Ramos (cell line): ENCODE results near the gene COPS6.

Experiments
- in situ Hi-C: fragments of 300-500 bp; cut with MboI; formaldehyde crosslinking; loops from one replicate; pipeline ENCODE4 v1.14.3; 2022; ENCODE audit warnings: low sequenced_read_pairs; ENCODE audit not compliant: unreplicated experiment

Gene COPS6

DNA sequence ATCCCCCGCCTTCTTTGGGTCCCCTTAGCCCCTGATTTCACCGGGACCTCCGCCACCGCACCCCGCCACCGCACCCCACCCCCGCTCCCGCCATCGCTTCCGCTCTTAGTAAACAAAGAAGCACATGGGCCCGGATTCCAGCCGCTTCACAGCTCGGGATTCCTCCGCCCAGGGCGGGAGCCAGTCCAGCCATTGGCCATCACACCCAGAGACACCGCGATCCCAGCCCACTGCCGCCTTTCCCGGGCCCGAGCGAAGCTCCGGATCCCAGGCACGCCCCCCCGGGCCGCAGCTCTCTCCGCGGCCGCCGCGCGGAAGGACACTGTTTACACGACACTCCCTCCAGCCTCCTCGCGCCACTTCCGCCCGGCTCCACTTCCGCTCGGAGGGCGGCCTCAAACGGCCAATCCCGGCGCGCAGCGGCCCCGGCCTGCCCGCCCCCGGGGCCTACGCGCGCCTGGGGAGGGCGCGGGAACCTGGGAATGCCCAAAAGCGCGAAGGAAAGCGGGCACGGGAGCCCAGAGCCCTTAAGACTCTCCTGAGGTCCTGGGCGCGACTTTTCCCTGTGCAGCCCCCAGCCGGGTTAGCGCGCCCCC lies 11.7 kb downstream of the COPS6 start:
- in situ Hi-C loops, result no loop called here

DNA sequence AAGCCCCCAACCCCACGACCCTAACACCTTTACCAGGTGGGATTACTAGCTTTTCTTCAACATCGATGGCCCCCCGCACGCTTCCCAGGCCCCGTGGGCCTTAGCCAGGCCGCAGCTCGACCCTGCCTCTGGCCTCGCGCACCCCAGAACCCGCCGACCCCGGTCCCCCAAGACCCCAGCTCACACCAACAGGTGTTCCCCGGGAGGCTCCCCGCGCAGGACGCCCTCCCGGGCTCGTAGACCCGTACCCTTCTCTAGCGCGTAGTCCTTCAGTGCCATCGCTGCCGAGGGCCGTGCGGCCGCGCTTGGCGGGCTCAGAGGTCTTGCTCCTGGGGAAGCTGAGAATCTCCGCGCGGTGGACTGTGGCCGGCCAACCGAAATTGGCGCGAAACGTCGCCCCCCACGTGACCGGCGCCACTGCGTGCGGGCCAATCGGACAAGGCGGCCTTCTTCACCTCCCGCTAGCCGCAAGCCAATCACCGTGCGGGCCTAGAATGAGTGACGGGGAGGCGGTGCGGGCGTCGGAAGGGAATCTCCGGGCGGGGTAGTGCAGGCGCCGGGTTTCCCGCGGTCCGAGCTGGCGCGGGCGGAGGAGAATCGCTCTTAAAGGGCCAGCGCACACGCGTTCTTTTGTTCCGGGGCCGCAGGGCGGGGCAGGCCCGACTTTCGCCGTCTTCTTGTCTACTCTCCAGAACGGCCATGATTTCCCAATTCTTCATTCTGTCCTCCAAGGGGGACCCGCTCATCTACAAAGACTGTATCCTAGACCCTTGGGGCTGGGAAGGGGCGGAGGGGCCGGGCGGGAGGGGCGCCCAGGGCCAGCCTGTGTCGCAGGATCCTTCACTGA lies 12.5 kb downstream of the COPS6 start, which contains the start of the genes AP4M1 and MCM7:
AP4M1 (plus strand) TSS at position 628 of the 847 bp plus-strand sequence; CDS start at position 700, 72 bp downstream.
MCM7 (minus strand) TSS at position 382 of the 847 bp plus-strand sequence; CDS start at position 279, 103 bp downstream.
- in situ Hi-C loops, result no loop called here

DNA sequence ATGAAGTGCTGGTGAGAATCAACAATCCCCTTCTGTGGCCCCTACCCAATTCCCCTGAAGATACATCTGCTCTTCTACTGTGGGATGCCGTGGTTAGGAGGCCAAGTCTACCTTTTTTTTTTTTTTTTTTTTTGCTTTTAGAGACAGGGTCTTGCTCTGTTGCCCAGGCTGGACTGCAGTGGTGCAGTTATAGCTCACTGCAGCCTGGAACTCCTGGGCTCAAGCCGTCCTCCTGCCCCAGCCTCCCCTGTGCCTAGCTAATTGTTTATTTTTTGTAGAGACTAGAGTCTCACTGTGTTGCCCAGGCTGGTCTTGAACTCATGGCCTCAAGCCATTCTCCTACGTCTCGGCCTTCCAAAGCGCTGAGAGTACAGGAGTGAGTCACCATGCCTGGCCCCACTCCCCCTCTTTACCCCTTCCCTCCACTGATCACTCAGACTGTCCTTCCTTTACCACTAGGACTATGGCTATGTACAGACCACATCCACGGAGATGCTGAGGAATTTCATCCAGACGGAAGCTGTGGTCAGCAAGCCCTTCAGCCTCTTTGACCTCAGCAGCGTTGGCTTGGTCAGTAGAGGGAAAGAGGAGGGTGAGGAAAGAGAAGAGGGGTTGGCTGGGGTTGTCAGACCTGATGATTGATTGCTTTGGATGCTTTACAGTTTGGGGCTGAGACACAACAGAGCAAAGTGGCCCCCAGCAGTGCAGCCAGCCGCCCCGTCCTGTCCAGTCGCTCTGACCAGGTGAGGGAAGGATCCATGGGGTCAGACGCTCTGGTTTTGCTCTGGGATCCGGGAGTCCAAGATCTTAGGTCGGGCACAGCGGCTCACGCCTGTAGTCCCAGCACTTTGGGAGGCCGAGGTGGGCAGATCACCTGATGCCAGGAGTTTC lies 14.4 kb downstream of the COPS6 start:
- in situ Hi-C loops, result no loop called here

DNA sequence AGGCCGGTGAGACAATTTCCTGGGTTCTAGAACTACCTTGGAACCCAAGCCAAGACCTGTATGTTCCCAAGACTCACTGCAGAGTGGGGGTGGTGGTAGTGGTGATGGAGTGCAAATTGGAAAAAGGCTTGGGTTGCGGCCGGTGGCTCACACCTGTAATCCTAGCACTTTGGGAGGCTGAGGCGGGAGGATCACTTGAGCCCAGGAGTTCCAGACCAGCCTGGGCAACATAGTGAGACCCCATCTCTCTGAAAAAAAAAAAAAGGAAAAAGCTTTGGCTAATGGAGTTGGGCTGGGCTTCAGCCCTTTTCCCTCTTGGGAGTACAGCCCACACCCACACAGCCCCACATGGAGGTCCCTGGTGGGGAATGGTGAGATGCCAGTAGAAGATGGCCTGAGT lies 16.8 kb downstream of the COPS6 start:
- in situ Hi-C loops, result no loop called here

DNA sequence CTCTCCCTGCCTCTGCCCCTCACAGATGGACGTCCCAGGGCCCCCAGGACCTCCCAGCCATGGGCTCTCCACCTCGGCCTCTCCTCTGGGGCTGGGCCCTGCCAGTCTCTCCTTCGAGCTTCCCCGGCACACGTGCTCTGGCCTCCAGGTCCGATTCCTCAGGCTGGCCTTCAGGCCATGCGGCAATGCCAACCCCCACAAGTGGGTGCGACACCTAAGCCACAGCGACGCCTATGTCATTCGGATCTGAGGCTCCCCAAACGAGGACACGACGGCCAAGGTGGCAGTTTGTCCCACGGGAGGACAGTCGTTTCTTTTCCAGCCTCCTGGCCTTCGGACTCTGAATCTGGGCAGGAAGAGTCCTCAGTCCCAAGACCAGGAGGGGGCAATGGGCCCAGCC lies 17.9 kb downstream of the COPS6 start:
- in situ Hi-C loops, result no loop called here

DNA sequence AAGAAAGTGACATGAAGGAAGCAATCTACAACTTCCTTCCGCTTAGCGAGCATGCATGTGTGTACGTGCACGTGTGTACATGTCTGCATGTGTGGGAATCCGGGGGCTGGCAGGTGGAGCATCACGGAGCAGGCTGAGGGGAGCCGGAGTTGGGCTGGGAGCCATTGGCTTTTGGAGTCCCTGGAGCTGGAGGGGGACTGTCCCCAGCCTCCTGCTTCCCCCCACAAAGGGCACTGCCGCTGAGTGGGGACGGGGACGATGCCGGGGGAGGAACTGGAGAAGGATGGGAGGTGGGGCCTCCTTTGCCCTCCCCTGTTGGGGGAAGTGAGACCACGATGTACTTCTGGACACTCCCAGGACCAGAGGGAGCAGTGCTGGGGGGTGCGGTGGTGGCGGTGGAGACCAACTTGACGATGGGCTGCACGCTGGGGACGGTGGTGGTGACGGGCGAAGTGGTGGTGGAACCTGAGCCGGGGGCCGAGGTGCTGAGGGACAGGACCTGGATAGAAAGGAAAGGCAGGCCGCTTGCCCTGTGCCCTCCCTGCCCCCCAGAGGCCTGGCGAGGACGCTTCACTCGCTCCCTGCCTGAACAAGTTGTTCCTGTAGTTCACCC lies 18.5 kb downstream of the COPS6 start:
- in situ Hi-C loops, result no loop called here

DNA sequence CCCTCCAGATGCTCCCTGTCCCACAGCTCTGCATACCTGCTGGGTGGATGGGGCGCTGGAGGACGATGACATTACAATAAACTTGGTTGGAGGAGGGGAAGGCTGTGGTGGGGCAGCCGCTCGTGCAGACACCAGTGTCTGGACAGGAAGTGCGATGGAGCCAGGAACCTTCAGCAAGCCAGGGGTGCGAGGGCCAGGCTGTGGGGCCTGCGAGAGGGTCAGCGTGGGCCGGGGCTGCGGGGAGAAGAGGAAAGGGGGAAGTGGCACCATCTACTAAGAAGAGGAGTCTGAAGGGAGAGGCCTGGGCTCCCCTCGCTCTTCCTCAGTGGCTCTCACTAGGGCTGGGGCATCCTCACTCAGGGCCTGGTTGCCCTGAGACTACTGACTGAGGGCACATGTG lies 19.1 kb downstream of the COPS6 start:
- in situ Hi-C loops, result no loop called here

DNA sequence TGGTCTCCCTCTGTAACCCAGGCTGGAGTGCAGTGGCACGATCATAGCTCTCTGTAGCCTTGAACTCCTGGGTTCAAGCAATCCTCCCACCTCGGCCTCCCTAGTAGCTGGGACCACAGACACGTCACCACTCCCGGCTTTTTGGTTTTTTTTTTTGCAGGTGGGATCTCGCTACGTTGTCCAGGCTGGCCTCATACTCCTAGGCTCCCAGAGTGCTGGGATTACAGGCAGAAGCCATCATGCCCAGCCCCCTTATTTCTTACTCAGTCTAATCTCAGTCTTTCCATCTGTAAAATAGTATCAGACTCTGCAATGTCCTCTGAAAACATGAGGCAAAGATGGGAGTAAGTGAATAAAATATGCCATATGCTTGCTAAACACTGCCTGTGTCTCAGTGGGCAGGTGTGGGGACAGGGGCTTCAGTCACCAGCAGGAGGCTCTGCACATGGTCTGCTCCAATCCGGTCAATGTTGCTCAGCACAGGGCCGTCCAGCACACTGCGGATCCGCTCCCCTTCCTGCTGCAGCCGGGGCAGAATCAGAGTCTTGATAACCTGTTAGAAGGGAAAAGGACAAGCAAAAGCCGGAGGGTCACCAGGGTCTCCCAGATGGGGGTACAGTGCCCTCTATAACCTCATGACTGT lies 20.9 kb downstream of the COPS6 start:
- in situ Hi-C loops, result no loop called here

DNA sequence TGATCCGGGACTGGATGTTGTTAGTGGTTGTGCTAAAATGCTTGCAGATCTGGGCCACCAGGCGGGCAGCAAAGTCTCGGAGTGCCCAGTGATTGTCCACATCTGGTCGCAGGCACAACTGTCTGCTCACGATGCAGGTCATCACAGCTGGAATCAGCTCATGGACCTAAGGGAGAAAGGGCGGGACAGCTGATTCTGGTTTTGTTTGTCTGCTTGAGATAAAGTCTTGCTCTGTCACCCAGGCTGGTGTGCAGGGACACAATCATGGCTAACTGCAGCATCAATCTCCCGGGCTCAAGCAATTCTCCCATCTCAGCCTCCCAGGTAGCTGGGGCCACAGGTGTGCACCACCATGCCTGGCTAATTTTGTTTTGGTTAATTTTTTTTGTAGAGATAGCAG lies 22.4 kb downstream of the COPS6 start:
- in situ Hi-C loops, result no loop called here

DNA sequence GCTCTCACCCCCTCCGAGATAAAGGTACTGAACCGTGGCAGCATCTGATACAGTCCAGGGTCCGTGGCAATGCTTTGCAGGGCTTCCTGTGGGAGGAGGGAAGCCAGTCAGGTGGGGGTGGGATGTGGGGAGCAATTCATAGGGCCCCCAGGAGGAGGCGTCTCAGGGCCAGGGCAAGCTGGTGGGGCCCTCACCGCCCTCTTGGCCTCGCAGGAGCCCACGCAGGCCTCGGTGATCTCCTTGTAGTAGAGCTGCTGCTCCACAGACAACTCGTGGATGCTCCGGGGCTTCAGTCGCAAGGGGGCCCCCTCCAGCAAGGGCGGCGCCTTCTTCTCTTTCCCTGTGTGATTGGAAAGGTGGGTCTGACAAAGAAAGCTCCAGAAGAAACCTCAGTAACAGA lies 23.1 kb downstream of the COPS6 start:
- in situ Hi-C loops, result no loop called here

DNA sequence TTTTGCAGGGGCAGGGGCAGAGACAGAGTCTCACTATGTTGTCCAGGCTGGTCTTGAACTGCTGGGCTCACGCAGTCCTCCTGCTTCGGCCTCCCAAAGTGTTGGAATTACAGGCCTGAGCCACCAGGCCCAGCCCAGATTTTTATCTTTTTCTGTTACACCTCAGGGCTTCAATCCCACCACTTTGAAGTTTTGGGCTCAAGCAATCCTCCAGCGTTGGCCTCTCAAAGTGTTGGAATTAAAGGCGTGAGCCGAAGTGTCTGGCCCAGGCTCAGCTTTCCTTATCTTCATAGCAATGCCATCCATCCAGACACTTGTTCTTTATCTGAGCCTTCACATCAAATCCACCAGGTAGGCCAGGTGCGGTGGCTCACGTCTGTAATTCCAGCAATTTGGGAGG lies 26.3 kb downstream of the COPS6 start:
- in situ Hi-C loops, result no loop called here

DNA sequence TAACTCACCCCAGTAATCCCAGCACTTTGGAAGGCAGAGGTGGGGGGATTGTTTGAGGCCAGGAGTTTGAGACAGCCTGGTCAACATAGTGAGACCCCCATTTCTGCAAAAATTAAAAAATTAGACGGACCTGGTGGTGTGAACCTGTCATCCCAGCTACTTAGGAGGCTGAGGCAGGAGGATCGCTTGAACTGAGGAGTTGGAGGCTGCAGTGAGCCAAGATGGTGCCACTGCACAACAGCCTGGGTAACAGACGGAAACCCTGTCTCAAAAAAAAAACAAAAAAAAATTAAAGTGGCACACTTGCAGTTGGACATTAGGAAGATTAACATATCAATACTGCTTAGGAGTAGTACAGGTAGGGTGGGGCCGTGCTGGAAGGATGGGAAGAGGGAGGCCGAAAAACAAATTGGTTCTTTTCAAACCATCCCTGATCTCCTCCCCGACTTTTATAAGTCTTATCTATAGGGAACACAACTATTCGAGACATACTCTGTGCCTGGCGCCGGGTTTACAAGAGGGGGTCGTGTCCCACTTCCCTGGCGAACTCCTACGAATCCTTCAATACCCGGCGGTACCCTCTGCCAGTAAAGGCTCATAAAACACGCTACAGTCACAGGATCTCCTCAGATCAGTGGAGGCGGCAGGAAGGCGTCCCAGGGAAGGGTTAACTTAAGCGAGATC lies 29.8 kb downstream of the COPS6 start:
- in situ Hi-C loops, result no loop called here

DNA sequence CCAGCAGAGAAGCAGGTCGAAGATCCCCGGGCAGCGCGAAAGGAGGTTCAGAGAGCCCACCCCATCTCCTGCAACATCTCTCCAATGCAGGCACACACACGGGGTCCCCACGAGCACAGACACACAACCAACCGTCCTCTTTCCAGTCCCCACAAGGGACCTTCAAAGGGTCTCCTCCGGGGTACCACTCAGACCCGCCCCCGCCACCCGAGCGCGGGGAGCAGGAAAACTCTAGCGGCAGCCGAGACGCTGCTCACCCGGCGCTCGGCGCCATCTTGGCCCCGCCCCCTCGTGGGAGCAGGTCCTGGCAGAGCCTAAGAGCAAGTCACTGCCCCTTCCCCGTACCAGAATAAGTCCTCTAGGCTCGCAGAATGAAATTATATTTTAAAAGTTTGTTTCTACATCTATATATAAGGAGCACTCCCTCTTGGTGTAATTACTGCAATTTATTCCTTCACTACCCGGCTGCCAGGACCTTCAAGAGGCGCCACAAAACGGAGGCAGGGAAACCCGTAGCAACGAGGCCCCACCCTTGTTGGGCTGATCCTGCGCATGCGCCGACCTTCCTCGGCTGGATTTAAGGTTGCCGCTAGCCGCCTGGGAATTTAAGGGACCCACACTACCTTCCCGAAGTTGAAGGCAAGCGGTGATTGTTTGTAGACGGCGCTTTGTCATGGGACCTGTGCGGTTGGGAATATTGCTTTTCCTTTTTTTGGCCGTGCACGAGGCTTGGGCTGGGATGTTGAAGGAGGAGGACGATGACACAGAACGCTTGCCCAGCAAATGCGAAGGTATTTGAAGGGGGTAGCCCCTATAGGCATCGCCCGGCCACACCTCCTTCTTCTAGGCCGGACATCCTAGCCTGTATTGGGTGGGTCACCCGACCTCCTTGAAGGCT lies 30.6 kb downstream of the COPS6 start, which contains the start of the genes CNPY4 and TAF6:
CNPY4 (plus strand) TSS at position 563 of the 898 bp plus-strand sequence; CDS start at position 674, 111 bp downstream.
TAF6 (minus strand) TSS at position 287 of the 898 bp plus-strand sequence. CDS start 5,149 bp downstream, outside the sequence.
- in situ Hi-C loops, result no loop called here

DNA sequence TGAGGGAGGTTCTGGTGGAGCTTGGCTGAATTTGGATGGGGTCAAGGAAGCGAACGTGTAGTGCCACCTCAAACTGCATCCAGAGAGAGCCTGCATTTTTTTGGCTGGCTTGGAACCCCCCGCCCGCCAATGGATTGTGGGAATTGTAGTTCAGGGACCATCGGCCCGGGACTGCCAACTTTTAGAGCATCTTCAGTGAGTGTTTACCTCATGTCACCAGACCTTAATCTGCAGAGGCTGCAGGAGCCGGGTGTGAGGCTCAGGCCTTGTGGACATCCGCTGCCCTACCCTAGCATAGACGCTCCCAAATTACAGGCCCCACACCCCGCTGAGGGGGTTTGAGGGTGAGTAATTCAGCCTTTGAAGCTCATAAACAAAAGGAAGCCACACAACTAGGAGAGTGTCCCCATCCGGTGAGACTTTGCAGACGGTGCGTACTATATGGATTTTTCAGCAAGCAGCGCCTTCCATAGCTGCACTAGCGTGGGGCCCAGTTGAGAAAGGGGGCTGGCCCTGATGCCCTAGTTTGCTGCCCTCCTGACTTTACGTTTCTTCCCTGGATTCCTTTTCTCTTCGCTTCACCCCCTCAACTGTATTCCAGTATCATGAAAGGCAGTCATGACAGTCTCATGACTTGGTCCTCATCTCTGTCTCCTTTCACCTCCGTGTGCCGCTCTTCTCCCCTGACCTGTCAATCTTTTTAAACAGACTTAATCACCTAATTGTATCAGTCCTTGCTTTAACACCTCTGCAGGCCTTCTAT lies 31.4 kb downstream of the COPS6 start:
- in situ Hi-C loops, result loop anchor here (10.0 kb wide), 1 partner anchor 205 kb away; the partner anchor contains the start of gene TRIM4

DNA sequence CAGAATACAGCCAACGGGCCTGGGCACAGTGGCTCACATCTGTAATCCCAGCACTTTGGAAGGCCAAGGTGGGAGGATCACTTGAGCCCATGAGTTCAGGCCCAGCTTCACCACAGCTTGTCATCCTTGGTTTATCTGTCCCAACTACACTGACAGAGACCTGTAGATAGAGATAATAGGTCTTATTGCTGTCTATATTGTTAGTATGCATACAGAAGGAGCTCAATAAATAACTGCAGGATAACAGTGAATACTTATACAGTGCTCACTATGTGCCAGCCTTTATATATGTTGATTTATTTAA lies 31.9 kb downstream of the COPS6 start:
- in situ Hi-C loops, result loop anchor here (10.0 kb wide), 1 partner anchor 206 kb away; the partner anchor contains the start of gene TRIM4

DNA sequence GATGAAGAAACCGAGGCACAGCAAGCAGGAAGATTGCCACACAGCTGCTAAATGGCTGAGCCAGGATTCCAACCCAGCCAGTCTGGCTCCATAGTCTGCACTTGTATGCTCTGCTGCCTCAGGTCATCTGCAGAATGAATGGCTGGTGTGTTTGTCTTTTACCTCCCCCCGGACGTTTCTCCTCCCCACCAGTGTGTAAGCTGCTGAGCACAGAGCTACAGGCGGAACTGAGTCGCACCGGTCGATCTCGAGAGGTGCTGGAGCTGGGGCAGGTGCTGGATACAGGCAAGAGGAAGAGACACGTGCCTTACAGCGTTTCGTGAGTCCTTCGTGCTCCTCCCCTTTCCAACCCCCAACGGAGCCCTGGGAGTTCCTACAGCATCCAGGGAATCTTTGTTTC lies 33.3 kb downstream of the COPS6 start:
- in situ Hi-C loops, result loop anchor here (10.0 kb wide), 1 partner anchor 207 kb away; the partner anchor contains the start of gene TRIM4

DNA sequence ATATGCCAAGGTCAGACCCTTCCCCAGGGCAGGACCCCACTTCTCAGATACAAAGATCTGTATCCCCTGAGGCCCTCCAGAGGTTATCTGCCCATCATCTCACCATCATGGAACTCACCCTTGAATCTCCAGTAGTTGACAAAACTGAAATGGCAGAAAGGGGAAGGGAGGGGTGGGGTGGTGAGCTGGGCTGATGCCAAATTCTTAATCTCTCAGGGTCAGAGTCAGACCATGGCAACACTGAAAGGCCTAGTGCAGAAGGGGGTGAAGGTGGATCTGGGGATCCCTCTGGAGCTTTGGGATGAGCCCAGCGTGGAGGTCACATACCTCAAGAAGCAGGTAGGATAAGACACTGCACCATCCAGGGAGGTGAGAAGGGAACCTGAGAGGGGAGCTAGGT lies 33.8 kb downstream of the COPS6 start:
- in situ Hi-C loops, result loop anchor here (10.0 kb wide), 1 partner anchor 208 kb away; the partner anchor contains the start of gene TRIM4
